ENCODE results near the gene UNC93B1. TPM values are rescaled to one million over a fixed set of nuclear protein-coding genes. Genes with fewer than 3 reads are reported as not detected.
"Not testable (repeated sequence)": the region's sequence is repeated elsewhere in the genome, so short reads cannot be mapped to it uniquely, and the experiment has no call there.

The UNC93B1 gene
- total RNA-seq, 1 donor from 2014 or later = 5.3 TPM

- intact Hi-C loops (cut with DNase I) = no loop called here
- DNase-seq (ENCODE audit: low spot score) = no peak
These were observed 5.5 kb downstream of the UNC93B1 start for GRCh38 chr11:67998150-67999045.

DNA sequence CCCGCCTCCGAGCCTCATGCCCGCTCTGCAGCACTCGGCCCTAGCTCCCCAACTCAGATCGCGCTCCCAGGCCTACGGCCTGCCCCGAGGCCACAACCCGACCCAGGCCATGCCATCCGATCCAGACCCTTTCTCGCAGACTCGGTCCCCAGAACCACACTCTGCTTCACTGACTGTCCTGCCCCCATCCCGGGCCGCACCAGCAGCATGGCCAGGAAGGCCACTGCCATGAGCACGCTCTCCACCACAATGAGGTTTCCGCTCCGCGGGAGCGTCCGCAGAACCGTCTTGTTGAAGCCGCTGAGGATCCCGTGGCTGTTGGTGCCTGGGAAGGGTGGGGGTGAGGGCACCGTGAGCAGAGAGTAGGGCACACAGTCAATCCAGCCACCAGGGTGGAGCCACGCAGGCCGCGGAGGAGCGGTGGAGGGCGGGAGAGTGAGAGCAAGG, 6.4 kb downstream of the UNC93B1 start:
- DNase-seq (ENCODE audit: low spot score) = no peak
- intact Hi-C loops (cut with DNase I) = no loop called here

GRCh38 chr11:67996622-67997474, 7.0 kb downstream of the UNC93B1 start:
- DNase-seq (ENCODE audit: low spot score) = no peak

GRCh38 chr11:67996051-67996450, 7.8 kb downstream of the UNC93B1 start:
- intact Hi-C loops (cut with DNase I) = no loop called here
- DNase-seq (ENCODE audit: low spot score) = no peak

More at GRCh38 chr11:67996622-67997474, 7.0 kb downstream of the UNC93B1 start:
- intact Hi-C loops (cut with DNase I) = no loop called here

DNA sequence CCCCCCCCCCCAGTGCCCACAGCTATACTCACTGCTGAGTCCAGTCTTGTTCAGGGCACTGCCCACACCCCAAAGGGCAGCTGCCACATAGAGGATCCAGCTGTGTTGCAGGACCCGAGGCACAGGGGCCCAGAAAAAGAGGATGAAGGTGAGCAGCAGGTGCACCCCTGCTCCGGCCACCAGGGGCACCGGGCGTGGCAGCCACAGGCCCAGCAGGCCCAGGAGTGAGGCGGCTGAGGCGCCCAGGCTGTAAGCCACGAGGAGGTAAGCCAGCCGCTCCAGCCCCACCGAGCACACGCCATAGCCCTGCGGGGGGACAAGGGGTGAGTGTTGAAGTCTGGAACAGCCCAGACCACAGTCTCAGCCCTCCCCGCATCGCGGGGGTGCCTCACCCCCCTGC, 8.3 kb downstream of the UNC93B1 start:
- intact Hi-C loops (cut with DNase I); DNase-seq (ENCODE audit: low spot score): not testable (repeated sequence)

DNA sequence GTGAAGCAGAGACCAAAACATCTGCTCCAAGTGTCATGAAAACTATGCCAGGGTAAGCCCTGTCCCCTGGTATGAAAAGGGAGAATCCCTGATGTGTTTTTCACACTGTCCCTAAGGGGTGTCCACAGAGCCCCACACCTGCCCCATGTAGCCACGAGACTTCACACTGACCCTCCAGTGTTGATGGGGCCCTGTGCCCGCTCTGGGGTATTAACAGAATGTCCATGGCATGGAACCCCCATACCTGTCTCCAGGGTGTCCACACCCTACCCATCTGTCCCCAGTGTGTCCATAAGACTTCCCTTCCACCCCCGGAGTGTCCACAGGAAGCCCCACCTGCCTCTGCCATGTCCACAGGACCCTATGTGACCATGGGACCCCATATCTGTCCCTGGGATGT, 8.8 kb downstream of the UNC93B1 start:
- intact Hi-C loops (cut with DNase I); DNase-seq (ENCODE audit: low spot score): not testable (repeated sequence)

DNA sequence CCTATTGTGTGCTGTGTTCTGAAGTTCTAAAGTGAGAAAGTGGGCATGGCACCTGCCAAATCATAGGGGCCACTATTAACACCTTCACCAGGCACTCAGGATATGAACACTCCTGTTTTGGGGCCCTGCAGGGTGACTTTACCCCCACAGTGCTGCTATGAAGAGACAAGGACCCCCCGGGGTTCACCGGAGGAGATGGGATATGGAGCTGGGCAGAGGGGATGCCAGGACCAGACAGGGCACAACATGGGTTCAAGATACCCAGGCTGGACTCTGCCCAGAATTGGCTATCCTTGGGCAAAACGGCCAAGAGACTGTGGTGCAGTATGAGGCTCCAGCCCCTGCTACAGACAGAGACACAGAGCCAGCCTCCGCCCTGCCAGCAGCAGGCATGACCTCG, 9.5 kb downstream of the UNC93B1 start:
- DNase-seq (ENCODE audit: low spot score); intact Hi-C loops (cut with DNase I): not testable (repeated sequence)

GRCh38 chr11:67993821-67994220, 10.1 kb downstream of the UNC93B1 start:
- intact Hi-C loops (cut with DNase I); DNase-seq (ENCODE audit: low spot score): not testable (repeated sequence)

DNA sequence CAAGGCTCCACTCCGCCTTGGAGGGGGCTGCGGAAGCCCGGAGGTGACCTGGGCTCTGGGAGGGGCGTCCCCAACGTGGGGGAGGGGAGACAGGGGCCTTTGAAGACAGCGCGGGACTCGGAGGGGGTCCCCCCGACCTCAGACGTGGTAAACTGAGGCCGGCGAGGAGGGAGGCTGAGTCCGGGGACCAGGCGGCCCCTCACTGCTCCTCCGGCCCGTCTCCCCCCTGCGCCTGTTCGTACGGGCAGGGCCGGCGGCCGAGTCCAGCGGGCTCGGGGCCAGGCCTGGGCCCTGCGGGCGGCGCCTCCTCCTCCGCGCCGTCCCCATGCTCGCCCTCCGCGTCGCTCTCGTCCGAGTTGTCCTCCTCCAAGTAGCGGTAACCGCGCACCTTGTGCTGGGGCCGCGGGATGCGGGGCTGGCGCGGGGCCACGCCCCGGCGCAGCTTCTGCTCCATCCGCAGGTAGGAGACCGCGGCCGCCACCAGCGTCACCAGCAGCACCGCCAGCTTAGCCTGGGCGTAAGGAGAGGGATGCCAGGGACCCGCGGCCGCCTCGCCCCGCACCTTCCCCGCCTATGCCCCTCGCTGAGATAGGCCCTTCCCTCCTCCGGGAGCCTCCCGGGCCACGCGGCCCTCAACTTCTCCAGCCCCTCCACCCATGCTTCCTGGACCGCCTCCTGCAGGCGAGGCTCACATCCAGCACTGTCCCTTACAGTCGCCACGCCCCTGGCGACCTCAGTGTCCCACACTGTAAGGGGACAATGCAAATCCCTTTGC, 12.4 kb downstream of the UNC93B1 start:
- DNase-seq (ENCODE audit: low spot score); intact Hi-C loops (cut with DNase I): not testable (repeated sequence)

DNA sequence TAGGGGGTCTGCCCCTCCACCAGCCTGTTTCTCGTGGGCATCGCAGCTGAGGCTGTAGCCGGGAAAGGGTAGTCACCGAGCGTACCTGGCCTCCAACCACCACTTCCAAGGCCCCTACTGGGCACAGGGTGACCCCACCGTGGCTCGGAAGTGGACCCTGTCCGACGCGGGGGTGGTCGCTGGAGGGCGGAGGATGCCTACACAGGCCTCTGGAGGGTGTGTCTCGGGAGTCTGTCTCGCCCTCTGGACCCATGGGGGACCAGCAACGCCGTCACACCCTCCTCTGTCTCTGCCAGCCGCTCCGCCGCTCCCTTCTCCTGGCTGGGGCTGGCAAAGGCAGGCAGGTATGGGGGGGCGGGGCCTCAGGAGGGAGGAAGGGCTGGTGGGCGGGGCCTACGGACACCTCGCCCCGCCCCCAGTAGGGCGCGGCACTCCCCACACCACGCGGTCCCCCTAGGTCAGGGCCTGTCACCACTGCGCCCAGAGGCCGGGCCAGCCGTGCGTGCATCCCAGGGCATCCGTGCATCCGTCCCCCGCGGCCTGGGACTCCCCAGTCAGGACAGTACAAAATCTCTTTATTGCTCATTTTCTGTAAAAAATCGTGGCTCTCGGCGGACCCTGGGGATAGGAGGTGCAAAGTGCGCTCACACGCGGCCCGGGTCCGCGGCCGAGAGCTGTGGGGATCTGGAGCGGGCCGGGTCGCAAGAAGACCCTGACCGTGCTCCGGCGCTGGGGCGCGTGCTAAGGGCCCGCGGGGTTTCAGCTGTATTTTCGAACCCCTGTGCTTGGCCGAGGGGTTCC, 13.2 kb downstream of the UNC93B1 start:
- DNase-seq (ENCODE audit: low spot score); intact Hi-C loops (cut with DNase I): not testable (repeated sequence)

GRCh38 chr11:67985302-67985701, 18.6 kb downstream of the UNC93B1 start:
- DNase-seq (ENCODE audit: low spot score); intact Hi-C loops (cut with DNase I): not testable (repeated sequence)

DNA sequence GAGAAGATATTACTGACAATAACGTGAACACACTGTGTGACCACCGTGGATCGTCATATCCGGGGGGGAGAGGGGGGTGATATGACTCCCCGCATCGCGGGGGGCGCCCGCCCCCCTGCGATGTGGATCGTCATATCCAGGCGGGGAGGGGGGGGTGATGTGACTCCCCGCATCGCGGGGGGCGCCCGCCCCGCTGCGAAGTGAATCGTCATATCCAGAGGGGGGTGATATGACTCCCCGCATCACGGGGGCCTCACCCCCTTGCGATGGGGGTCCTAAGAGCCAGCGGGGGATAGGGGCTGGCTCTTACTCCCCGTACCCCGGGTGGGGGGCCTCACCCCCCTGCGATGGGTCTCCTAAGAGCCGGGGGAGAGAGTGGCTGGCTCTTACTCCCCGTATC, 19.9 kb downstream of the UNC93B1 start:
- no peak for DNase-seq (ENCODE audit: low spot score)
- intact Hi-C loops (cut with DNase I) = no loop called here

DNA sequence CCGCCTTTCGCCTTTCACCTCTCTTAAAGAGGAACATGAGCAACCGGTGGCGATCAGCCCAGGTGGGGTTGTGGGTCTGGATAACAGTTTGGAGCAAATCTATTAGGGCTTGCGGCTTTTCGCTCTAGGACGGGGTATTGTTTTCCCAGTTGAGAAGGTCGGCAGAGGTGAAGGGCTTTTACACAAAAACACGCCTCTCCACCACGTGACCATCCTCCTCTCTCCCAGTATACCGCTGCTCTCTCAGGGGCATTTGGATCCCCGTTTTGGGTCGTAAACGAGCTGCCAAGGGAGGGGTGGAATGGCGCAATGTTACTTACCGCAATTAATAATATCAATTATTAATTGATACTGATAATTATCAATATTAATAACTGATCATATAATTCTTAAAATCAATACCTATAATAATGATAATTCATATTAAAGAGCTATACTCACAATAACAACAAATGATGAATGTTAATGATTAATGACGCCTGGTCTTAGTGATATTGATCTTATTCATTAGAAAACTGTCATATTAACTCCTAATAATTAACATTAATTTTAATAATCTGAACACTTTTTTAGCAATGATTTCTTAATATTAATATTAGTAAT, 21.5 kb downstream of the UNC93B1 start:
- DNase-seq (ENCODE audit: low spot score); intact Hi-C loops (cut with DNase I): not testable (repeated sequence)

- DNase-seq (ENCODE audit: low spot score); intact Hi-C loops (cut with DNase I): not testable (repeated sequence)
These were observed 22.7 kb downstream of the UNC93B1 start for GRCh38 chr11:67981226-67981625.

DNA sequence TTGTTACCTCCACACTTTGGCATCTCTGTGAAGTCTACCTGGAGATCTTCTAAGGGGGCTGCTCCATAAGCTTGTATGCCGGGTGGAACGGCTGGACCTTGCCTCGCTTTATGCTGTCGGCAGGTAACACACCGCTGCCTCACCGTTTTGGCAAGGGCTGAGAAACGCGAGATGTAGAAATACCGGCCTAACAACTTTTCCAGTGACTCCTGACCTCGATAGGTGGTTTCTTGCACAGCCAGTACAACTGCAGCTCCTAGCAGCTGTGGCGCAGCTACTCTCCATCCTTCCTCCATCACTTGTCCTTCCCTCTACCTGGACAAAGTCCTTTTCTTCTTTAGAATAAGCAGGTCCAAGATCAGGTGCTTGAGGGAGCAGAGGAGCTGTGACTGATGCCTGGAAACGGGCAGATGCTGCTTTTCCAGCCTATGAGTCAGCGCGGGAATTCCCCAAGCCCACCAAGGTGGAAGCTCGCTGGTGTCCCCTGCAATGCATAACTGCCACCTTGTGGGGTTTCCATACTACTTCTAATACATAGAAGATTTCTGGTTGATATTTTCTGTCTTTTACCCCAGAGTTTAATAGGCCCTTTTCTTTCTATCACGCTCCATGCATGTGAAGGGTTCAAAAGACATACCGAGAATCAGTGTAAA, 25.0 kb downstream of the UNC93B1 start:
- intact Hi-C loops (cut with DNase I); DNase-seq (ENCODE audit: low spot score): not testable (repeated sequence)

- intact Hi-C loops (cut with DNase I); DNase-seq (ENCODE audit: low spot score): not testable (repeated sequence)
These were observed 29.2 kb downstream of the UNC93B1 start for GRCh38 chr11:67974746-67975145.

GRCh38 chr11:67965830-67966348, 38.0 kb downstream of the UNC93B1 start:
- intact Hi-C loops (cut with DNase I) = not testable (repeated sequence)

More at GRCh38 chr11:67965830-67966348, 38.0 kb downstream of the UNC93B1 start:
- not testable (repeated sequence) for DNase-seq (ENCODE audit: low spot score)
